Fibroblast of lung (primary cell): ENCODE results near the gene KEL. TPM values are rescaled to one million over a fixed set of nuclear protein-coding genes. Genes with fewer than 3 reads are reported as not detected.

Experiments
- DNase-seq, 2 donors: peaks; one replicate each; pipeline versions ENCODE4 v3.0.0 to v3.0.0-alpha.2; 2010; ENCODE audit warnings: low read depth in 2 of 2
- H2AFZ ChIP-seq: 2 replicates; pipeline ENCODE4 v1.5.1; 2012; ENCODE audit warnings: low read length, control low read depth, inconsistent platforms
- H3K27ac ChIP-seq: 2 replicates; pipeline ENCODE4 v1.5.1; 2011; ENCODE audit warnings: low read length, control low read depth; ENCODE audit not compliant: insufficient read depth
- H3K27me3 ChIP-seq: 2 replicates; pipeline ENCODE4 v1.5.1; 2011; ENCODE audit warnings: mild to moderate bottlenecking, low read length; ENCODE audit not compliant: control insufficient read depth, insufficient read depth
- H3K36me3 ChIP-seq: 2 replicates; pipeline ENCODE4 v1.5.1; 2011; ENCODE audit warnings: low read length; ENCODE audit not compliant: control insufficient read depth, insufficient read depth
- H3K4me1 ChIP-seq: 2 replicates; pipeline ENCODE4 v1.5.1; 2011; ENCODE audit warnings: low read length; ENCODE audit not compliant: control insufficient read depth, insufficient read depth; ENCODE audit errors: extremely low read depth
- H3K4me2 ChIP-seq: 2 replicates; pipeline ENCODE4 v1.5.1; 2011; ENCODE audit warnings: low read length, control low read depth; ENCODE audit not compliant: insufficient read depth; ENCODE audit errors: extremely low read depth
- H3K4me3 ChIP-seq, 4 experiments: fragments of 200-600 bp in 1 of 4; sonication (generic) in 1 of 4; replicated peaks in 1 of 4; 2 replicates each; pipeline ENCODE4 v1.5.1; 2011 to 2016; ENCODE audit warnings: low read length in 4 of 4, low read depth in 3 of 4, mild to moderate bottlenecking in 3 of 4, control low read depth in 2 of 4, inconsistent platforms in 1 of 4, mixed read lengths in 1 of 4; ENCODE audit not compliant: insufficient read depth in 1 of 4; ENCODE audit errors: control extremely low read depth in 1 of 4
- H3K79me2 ChIP-seq: 2 replicates; pipeline ENCODE4 v1.5.1; 2012; ENCODE audit warnings: mild to moderate bottlenecking, low read length, inconsistent platforms; ENCODE audit not compliant: control insufficient read depth, insufficient read depth
- H3K9ac ChIP-seq: 2 replicates; pipeline ENCODE4 v1.5.1; 2011; ENCODE audit warnings: mild to moderate bottlenecking, low read length, control low read depth; ENCODE audit not compliant: insufficient read depth
- H3K9me3 ChIP-seq: 2 replicates; pipeline ENCODE4 v1.5.1; 2012; ENCODE audit warnings: low read depth, low read length; ENCODE audit not compliant: control insufficient read depth, insufficient read depth
- H4K20me1 ChIP-seq: 2 replicates; pipeline ENCODE4 v1.5.1; 2011; ENCODE audit warnings: low read length; ENCODE audit not compliant: control insufficient read depth, insufficient read depth; ENCODE audit errors: extremely low read depth
- CTCF ChIP-seq, 2 donors: IDR thresholded peaks in 1 of 2; conservative IDR thresholded peaks in 1 of 2; 1 replicate in 1 of 2; 2 replicates in 1 of 2; pipeline ENCODE4 v1.5.1; 2011 to 2012; ENCODE audit warnings: low read length in 2 of 2, control low read depth in 1 of 2, inconsistent platforms in 1 of 2, low read depth in 1 of 2, mild to moderate bottlenecking in 1 of 2
- EZH2 ChIP-seq: IDR thresholded peaks from 2 replicates; pipeline ENCODE4 v1.5.1; 2012; ENCODE audit warnings: low read length, control low read depth, mild to moderate bottlenecking; ENCODE audit errors: missing control alignments
- polyA plus RNA-seq, 2 donors: library from polyadenylated mRNA; depleted of rRNA in 1 of 2; stranded (reverse) in 1 of 2; unstranded in 1 of 2; fragments of >200 nt; gene quantifications; 2 replicates each; pipeline ENCODE4 v1.2.1, GENCODE V29; 2011 to 2012; ENCODE audit warnings: missing spikeins in 1 of 2
- total RNA-seq: library from RNA; depleted of rRNA; stranded (reverse); fragments of >200 nt; gene quantifications from 2 replicates; pipeline ENCODE4 v1.2.1, GENCODE V29; 2014

KEL gene
- total and polyA plus RNA-seq, 2 donors (not counting 1 experiment from before 2014, with no cell fraction given): 0.05 TPM; not detected in 1

GRCh38 chr7:142956951-142957623 lies 5.1 kb downstream of the KEL start:
- Histone ChIP-seq H3K4me3 (no peak overlapping the region), H3K79me2 (no peaks in the 10 kb centered on the region), H3K9ac (no peak overlapping the region), H3K36me3 (no peaks in the 10 kb centered on the region), H3K9me3 (no peaks in the 10 kb centered on the region), H3K4me2 (no peak overlapping the region), H3K27me3 (no peaks in the 10 kb centered on the region), H3K4me1 (no peaks in the 10 kb centered on the region), H2AFZ (no peak overlapping the region), H4K20me1 (no peaks in the 10 kb centered on the region), H3K27ac (no peak overlapping the region)
- no peak for TF ChIP-seq CTCF (conservative IDR thresholded peaks at IDR 0.05 in 1 of 2, IDR thresholded peaks at IDR 0.05 in 1 of 2; ENCODE audit: low read depth in 1 of 2, low read length in 2 of 2)
- TF ChIP-seq EZH2: no peak
- DNase-seq: peak in 1 of 2 donors; percentile 28

- Histone ChIP-seq H3K4me3 (no peak overlapping the region), H3K27me3 (no peaks in the 10 kb centered on the region), H3K36me3 (no peaks in the 10 kb centered on the region), H4K20me1 (no peaks in the 10 kb centered on the region), H3K79me2 (no peaks in the 10 kb centered on the region), H3K4me2 (no peak overlapping the region), H3K27ac (no peak overlapping the region), H3K9me3 (no peaks in the 10 kb centered on the region), H3K4me1 (no peaks in the 10 kb centered on the region), H2AFZ (no peak overlapping the region), H3K9ac (no peak overlapping the region)
- TF ChIP-seq EZH2 (no peak), CTCF (conservative IDR thresholded peaks at IDR 0.05 in 1 of 2, IDR thresholded peaks at IDR 0.05 in 1 of 2; ENCODE audit: low read depth in 1 of 2, low read length in 2 of 2) (no peak)
- DNase-seq: no peak
Observed at GRCh38 chr7:142954680-142955268, 7.4 kb downstream of the KEL start.

- Histone ChIP-seq H3K79me2 (no peaks in the 10 kb centered on the region), H3K4me2 (no peak overlapping the region), H3K9ac (no peak overlapping the region), H3K27ac (no peak overlapping the region), H3K9me3 (no peaks in the 10 kb centered on the region), H3K36me3 (no peaks in the 10 kb centered on the region), H3K4me3 (no peak overlapping the region), H3K27me3 (no peaks in the 10 kb centered on the region), H3K4me1 (no peaks in the 10 kb centered on the region), H4K20me1 (no peaks in the 10 kb centered on the region), H2AFZ (no peak overlapping the region)
- DNase-seq: no peak
- TF ChIP-seq EZH2: no peak
Observed at GRCh38 chr7:142950235-142950634, 11.9 kb downstream of the KEL start.
